Astrocyte (in vitro differentiated cells and primary cell): ENCODE results near the gene EEF1AKMT1.

Experiments
- CTCF ChIP-seq: IDR thresholded peaks from 2 replicates; pipeline ENCODE4 v1.5.1; 2011; ENCODE audit warnings: low read depth, mild to moderate bottlenecking, inconsistent platforms, low read length, moderate library complexity; ENCODE audit not compliant: insufficient read depth
- EZH2 ChIP-seq: IDR thresholded peaks from 2 replicates; pipeline ENCODE4 v1.6.1; 2012; ENCODE audit warnings: mild to moderate bottlenecking, low read length, inconsistent platforms; ENCODE audit not compliant: insufficient read depth

- TF ChIP-seq CTCF (peak; percentile 19), EZH2 (no peak)
Observed at GRCh38 chr13:20703780-20704458, 69.8 kb downstream of the EEF1AKMT1 start.
